PC-9 (cell line): Measurements from ENCODE around the gene BFSP2. TPM values are rescaled to one million over a fixed set of nuclear protein-coding genes. Genes with fewer than 3 reads are reported as not detected.

Experiments
- BruUV-seq: library from RNA; stranded (reverse); fragments of 400-500 nt; replicated peaks from 2 replicates; lab custom pipeline; 2021; lab: Mats Ljungman, UMichigan
- CTCF ChIA-PET: fragments of 300-600 bp; sonication (Branson Sonifier 250); formaldehyde crosslinking; loops from one replicate; lab custom pipeline; 2022; ENCODE audit warnings: antibody characterized with exemption; lab: Charles Lee
- POLR2A ChIA-PET: fragments of 300-600 bp; sonication (Branson Sonifier 250); formaldehyde crosslinking; loops from one replicate; lab custom pipeline; 2022; ENCODE audit warnings: antibody characterized with exemption; ENCODE audit not compliant: unreplicated experiment; lab: Charles Lee
- DNase-seq, 2 experiments: peaks; one replicate each; pipeline versions ENCODE4 v3.0.0 to v3.0.0-alpha.2; 2015 to 2022; ENCODE audit warnings: mixed read lengths in 1 of 2
- H2AFZ ChIP-seq: fragments of 200-600 bp; sonication (generic); 2 replicates; pipeline ENCODE4 v1.8.1; 2017; ENCODE audit warnings: antibody characterized with exemption
- H3F3A ChIP-seq: fragments of 200-600 bp; sonication (generic); 2 replicates; pipeline ENCODE4 v1.8.1; 2017; ENCODE audit warnings: antibody characterized with exemption, mild to moderate bottlenecking, low read depth; ENCODE audit not compliant: insufficient read depth
- H3K27ac ChIP-seq: fragments of 200-600 bp; sonication (generic); 2 replicates; pipeline ENCODE4 v1.6.1; 2016; ENCODE audit warnings: mixed run types
- H3K27me3 ChIP-seq: fragments of 200-600 bp; sonication (generic); 2 replicates; pipeline ENCODE4 v1.6.1; 2016; ENCODE audit warnings: low read depth, mixed run types; ENCODE audit not compliant: insufficient read depth
- H3K36me3 ChIP-seq: fragments of 200-600 bp; sonication (generic); 2 replicates; pipeline ENCODE4 v1.6.1; 2016; ENCODE audit warnings: low read depth, mixed run types
- H3K4me1 ChIP-seq: fragments of 200-600 bp; sonication (generic); replicated peaks from 2 replicates; pipeline ENCODE4 v1.6.1; 2016; ENCODE audit warnings: mixed run types; ENCODE audit not compliant: insufficient read depth
- H3K4me2 ChIP-seq: fragments of 200-600 bp; sonication (generic); 2 replicates; pipeline ENCODE4 v1.6.1; 2017; ENCODE audit warnings: mixed run types
- H3K4me3 ChIP-seq: fragments of 200-600 bp; sonication (generic); 2 replicates; pipeline ENCODE4 v1.6.1; 2016; ENCODE audit warnings: mixed run types
- H3K79me2 ChIP-seq: fragments of 200-600 bp; sonication (generic); 2 replicates; pipeline ENCODE4 v1.6.1; 2017; ENCODE audit warnings: low read depth, mixed run types
- H3K9me2 ChIP-seq: fragments of 200-600 bp; sonication (generic); 2 replicates; pipeline ENCODE4 v1.8.1; 2017; ENCODE audit warnings: mild to moderate bottlenecking; ENCODE audit not compliant: insufficient read depth
- H3K9me3 ChIP-seq: fragments of 200-600 bp; sonication (generic); 2 replicates; pipeline ENCODE4 v1.8.1; 2016; ENCODE audit warnings: low read depth; ENCODE audit not compliant: insufficient read depth
- H4K20me1 ChIP-seq: fragments of 200-600 bp; sonication (generic); 2 replicates; pipeline ENCODE4 v1.8.1; 2017; ENCODE audit not compliant: insufficient read depth
- EZH2 ChIP-seq: fragments of 200-600 bp; sonication (generic); IDR thresholded peaks from 2 replicates; pipeline ENCODE4 v1.8.0; 2017; ENCODE audit warnings: antibody characterized with exemption, low read depth
- intact Hi-C: fragments of 100-400 bp; cut with micrococcal nuclease; formaldehyde crosslinking; loops from one replicate; pipeline ENCODE4 v1.10.0; 2022; ENCODE audit not compliant: unreplicated experiment
- total RNA-seq: library from RNA; stranded (reverse); gene quantifications from 2 replicates; pipeline ENCODE4 v1.2.3, GENCODE V29; 2021
- TF ChIP-seq, protein P1 (sequence below): fragments of 200-600 bp; sonication (generic); conservative IDR thresholded peaks from 2 replicates; pipeline ENCODE4 v1.6.1; 2017; ENCODE audit warnings: mixed run types, antibody characterized with exemption, mild to moderate bottlenecking, moderate library complexity

The BFSP2 gene
- total RNA-seq, 1 experiment from 2014 or later = not detected

DNA sequence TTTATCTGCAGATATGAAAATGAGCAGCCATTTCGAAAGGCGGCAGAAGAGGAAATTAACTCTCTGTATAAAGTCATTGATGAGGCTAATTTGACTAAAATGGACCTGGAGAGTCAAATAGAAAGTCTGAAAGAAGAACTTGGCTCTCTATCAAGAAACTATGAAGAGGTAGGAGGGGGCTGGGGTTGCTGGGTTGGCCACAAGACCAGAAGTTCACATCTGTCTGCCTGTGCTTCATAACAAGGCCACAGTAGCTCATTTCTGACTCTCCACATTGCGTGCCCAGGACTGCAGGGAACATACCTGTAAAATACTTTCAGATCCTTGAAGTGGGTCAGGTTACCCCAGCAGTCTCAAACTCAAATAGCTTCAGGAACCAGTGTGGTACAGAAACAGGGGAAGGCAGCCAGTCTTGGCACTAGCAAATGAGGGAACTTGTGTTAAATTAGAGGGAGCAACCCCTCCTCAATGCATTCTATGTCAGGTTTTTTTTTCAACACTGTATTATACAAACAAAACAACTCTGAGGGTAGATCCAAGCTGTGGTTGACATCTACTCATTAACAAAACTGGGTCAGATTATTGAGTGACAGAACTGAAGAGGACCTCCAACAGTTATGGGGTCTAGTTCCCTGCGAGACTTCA lies 48.7 kb downstream of the BFSP2 start:
- no peak for DNase-seq
- ChIA-PET POLR2A (no interaction called here), CTCF (no interaction called here)
- Histone ChIP-seq H2AFZ (no peak overlapping the region), H3K79me2 (no peaks in the 10 kb centered on the region), H3F3A (peaks cover 11% of the 10 kb centered on the region; the same call in 1 of the 2 replicates), H3K4me3 (no peak overlapping the region), H3K9me2 (no peaks in the 10 kb centered on the region), H4K20me1 (no peaks in the 10 kb centered on the region), H3K9me3 (no peaks in the 10 kb centered on the region), H3K27me3 (no peaks in the 10 kb centered on the region), H3K4me2 (no peak overlapping the region), H3K4me1 (peaks cover 24% of the 10 kb centered on the region), H3K27ac (no peak overlapping the region), H3K36me3 (no peaks in the 10 kb centered on the region)
- BruUV-seq = no TSS peak
- TF ChIP-seq, protein P1, sequence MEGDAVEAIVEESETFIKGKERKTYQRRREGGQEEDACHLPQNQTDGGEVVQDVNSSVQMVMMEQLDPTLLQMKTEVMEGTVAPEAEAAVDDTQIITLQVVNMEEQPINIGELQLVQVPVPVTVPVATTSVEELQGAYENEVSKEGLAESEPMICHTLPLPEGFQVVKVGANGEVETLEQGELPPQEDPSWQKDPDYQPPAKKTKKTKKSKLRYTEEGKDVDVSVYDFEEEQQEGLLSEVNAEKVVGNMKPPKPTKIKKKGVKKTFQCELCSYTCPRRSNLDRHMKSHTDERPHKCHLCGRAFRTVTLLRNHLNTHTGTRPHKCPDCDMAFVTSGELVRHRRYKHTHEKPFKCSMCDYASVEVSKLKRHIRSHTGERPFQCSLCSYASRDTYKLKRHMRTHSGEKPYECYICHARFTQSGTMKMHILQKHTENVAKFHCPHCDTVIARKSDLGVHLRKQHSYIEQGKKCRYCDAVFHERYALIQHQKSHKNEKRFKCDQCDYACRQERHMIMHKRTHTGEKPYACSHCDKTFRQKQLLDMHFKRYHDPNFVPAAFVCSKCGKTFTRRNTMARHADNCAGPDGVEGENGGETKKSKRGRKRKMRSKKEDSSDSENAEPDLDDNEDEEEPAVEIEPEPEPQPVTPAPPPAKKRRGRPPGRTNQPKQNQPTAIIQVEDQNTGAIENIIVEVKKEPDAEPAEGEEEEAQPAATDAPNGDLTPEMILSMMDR = no peak
- no peak for TF ChIP-seq EZH2
- intact Hi-C loops = no loop called here

- intact Hi-C loops = no loop called here
- H3K36me3 ChIP-seq = no peaks in the 10 kb centered on the region
- no peak for DNase-seq
- no peaks in the 10 kb centered on the region for H3K27me3 ChIP-seq
- H3K9me2 ChIP-seq = no peaks in the 10 kb centered on the region
- no peaks in the 10 kb centered on the region for H4K20me1 ChIP-seq
- H3K4me3 ChIP-seq = no peak overlapping the region
- peaks cover 12% of the 10 kb centered on the region; the same call in 1 of the 2 replicates for H3F3A ChIP-seq
- H3K9me3 ChIP-seq = no peaks in the 10 kb centered on the region
- POLR2A ChIA-PET = no interaction called here
- TF ChIP-seq EZH2 = no peak
- TF ChIP-seq, protein P1 = no peak
- H3K27ac ChIP-seq = no peak overlapping the region
- peaks cover 13% of the 10 kb centered on the region for H3K4me1 ChIP-seq
- H3K79me2 ChIP-seq = no peaks in the 10 kb centered on the region
- H3K4me2 ChIP-seq = no peak overlapping the region
- CTCF ChIA-PET = no interaction called here
- H2AFZ ChIP-seq = no peak overlapping the region
- no TSS peak for BruUV-seq
Observed at GRCh38 chr3:133451309-133451708, 51.5 kb downstream of the BFSP2 start.

DNA sequence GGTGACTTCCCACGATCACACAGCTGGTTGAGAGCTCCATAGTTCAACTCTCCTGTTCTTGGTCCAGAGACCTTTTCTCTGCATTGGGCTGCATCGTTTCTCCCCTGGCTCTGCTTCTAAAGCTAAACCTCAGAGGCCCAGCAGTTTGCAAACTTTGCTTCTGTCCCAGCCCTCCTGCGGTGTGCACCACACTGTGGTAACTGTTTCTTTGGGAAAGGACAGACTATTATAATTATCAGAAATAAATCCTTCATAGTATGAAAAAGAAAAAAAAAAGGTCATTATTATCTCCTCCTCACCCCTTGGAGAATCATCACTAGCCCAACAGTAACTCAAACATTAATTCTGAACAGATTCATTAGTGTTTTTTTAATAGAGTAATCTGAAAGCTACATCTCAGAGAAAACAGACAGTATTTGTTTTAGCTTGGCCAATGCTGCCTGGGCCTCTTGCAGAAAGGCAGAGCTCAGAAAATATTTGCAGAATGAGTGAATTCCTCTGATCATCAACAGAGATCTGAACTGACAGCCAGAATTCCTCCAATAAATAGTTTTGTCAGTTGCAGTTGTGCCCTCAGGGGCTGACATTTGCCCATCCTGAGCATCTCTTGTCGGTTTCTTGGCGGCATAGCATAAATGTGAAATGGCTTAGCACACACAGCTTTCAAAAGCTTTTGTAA lies 52.9 kb downstream of the BFSP2 start:
- H3K4me2 ChIP-seq = no peak overlapping the region; the same call in 1 of the 2 replicates
- H3K9me3 ChIP-seq = no peaks in the 10 kb centered on the region
- POLR2A ChIA-PET = interaction anchor here (0.6 to 0.7 kb wide), 5 partner anchors 120 to 974 kb away, joined by 3 to 6 read pairs (median 5); partner anchors contain the start of gene TOPBP1
- H3K27ac ChIP-seq = no peak overlapping the region
- no peaks in the 10 kb centered on the region for H3K36me3 ChIP-seq
- intact Hi-C loops = no loop called here
- H2AFZ ChIP-seq = no peak overlapping the region
- no peaks in the 10 kb centered on the region for H4K20me1 ChIP-seq
- H3F3A ChIP-seq = peaks cover 12% of the 10 kb centered on the region; the same call in 1 of the 2 replicates
- CTCF ChIA-PET = no interaction called here
- TF ChIP-seq, protein P1 = no peak
- no peak for TF ChIP-seq EZH2
- BruUV-seq = no TSS peak
- no peak overlapping the region for H3K4me3 ChIP-seq
- H3K27me3 ChIP-seq = no peaks in the 10 kb centered on the region
- no peaks in the 10 kb centered on the region for H3K9me2 ChIP-seq
- DNase-seq = peak in 1 of 2 experiments; percentile 56
- peaks cover 13% of the 10 kb centered on the region for H3K4me1 ChIP-seq
- no peaks in the 10 kb centered on the region for H3K79me2 ChIP-seq
